ENCODE data around the gene ERF.
A peak's percentile ranks its signal among the peaks of the same experiment; 100 is the strongest.

DNA sequence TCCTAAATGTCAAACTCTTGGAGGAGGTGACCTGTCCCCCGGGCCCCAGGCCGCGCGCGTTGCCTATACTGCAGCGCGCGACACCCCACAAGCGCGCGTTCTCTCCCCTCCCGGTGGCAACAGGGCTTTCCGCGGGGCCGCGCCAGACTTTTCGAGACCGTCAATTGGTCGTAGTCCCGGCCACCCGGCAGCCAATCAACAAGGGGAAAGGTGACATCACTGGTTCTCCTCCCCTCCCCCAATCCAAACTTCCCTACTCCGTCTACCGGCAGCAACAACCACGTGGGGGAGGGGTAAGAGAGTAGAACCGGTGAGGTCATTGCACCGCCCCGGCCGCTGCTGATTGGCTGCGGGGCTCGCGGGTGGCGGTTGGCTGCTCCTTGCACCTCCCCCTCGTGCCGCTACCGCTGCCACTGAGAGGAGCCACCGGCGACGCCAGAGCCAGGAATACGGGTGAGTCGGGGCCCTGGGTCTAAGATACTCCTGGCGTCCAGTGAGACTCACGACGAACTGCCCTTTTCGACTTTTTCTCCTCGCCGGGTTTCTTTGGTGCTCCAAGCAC is 13.3 kb upstream of the ERF start:
- TF ChIP-seq, protein P1, sequence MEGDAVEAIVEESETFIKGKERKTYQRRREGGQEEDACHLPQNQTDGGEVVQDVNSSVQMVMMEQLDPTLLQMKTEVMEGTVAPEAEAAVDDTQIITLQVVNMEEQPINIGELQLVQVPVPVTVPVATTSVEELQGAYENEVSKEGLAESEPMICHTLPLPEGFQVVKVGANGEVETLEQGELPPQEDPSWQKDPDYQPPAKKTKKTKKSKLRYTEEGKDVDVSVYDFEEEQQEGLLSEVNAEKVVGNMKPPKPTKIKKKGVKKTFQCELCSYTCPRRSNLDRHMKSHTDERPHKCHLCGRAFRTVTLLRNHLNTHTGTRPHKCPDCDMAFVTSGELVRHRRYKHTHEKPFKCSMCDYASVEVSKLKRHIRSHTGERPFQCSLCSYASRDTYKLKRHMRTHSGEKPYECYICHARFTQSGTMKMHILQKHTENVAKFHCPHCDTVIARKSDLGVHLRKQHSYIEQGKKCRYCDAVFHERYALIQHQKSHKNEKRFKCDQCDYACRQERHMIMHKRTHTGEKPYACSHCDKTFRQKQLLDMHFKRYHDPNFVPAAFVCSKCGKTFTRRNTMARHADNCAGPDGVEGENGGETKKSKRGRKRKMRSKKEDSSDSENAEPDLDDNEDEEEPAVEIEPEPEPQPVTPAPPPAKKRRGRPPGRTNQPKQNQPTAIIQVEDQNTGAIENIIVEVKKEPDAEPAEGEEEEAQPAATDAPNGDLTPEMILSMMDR (IDR thresholded peaks at IDR 0.05) = peak in 2 of 4 experiments; percentile 37 to 56
- peak; percentile 97 for TF ChIP-seq POLR2A (IDR thresholded peaks at IDR 0.05)
